ENCODE data around the gene GPRC5B. TPM values are rescaled to one million over a fixed set of nuclear protein-coding genes. Genes with fewer than 3 reads are reported as not detected.

The GPRC5B gene
- total and polyA plus RNA-seq, 2 of the 8 experiments (the other 6 are each of a cell fraction or from before 2014, with no cell fraction given) = 106 to 160 TPM

GRCh38 chr16:19842426-19843157 is 42.1 kb downstream of the GPRC5B start (continued):
- no peak for TF ChIP-seq GABPA (IDR thresholded peaks at IDR 0.05; ENCODE audit: borderline replicate concordance, insufficient read depth, low read length)
- no peak for TF ChIP-seq ATF3 (IDR thresholded peaks at IDR 0.05; ENCODE audit: insufficient read depth, low read depth, low read length)
- TF ChIP-seq CBX8 (IDR thresholded peaks at IDR 0.05; ENCODE audit: borderline replicate concordance, low read depth, low read length) = no peak
- no peak for TF ChIP-seq EGR1 (IDR thresholded peaks at IDR 0.05; ENCODE audit: borderline replicate concordance, low read depth, low read length)
- TF ChIP-seq TAF1 (IDR thresholded peaks at IDR 0.05; ENCODE audit: low read depth, low read length) = no peak
- TF ChIP-seq MAX (IDR thresholded peaks at IDR 0.05) = no peak
- TF ChIP-seq YY1 (IDR thresholded peaks at IDR 0.05; ENCODE audit: low read depth, low read length) = no peak
